GM19372 (cell line): ENCODE results near the gene SH3RF3.

ENCODE experiments used
- ATAC-seq: cut with Tn5 transposase; IDR thresholded peaks from one replicate; pipeline ENCODE4 v1.9.1; 2021; ENCODE audit warnings: mild to moderate bottlenecking, low read depth, moderate library complexity; ENCODE audit not compliant: unreplicated experiment

The SH3RF3 gene

DNA sequence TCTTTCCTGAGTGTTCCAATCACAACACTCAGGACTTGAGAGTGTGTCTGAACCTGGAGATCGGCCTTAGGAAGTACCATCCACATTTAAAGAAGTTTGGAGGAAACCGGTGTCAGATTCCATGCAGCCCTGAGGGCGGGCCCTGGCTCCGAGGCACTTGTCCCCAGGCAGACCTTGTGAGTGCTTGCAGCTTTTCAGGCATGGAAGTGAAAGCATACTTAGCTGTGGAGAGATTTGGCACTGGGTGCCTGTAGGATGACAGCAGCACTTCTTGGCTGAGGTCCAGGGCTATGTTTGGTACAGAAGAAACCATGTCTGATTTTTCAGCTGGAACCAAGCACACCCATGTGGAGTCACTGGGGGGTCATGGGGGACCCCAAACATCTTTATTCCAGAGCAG, 253.9 kb downstream of the SH3RF3 start:
- ATAC-seq = no peak

GRCh38 chr2:109383505-109384307, 254.7 kb downstream of the SH3RF3 start:
- ATAC-seq = no peak

DNA sequence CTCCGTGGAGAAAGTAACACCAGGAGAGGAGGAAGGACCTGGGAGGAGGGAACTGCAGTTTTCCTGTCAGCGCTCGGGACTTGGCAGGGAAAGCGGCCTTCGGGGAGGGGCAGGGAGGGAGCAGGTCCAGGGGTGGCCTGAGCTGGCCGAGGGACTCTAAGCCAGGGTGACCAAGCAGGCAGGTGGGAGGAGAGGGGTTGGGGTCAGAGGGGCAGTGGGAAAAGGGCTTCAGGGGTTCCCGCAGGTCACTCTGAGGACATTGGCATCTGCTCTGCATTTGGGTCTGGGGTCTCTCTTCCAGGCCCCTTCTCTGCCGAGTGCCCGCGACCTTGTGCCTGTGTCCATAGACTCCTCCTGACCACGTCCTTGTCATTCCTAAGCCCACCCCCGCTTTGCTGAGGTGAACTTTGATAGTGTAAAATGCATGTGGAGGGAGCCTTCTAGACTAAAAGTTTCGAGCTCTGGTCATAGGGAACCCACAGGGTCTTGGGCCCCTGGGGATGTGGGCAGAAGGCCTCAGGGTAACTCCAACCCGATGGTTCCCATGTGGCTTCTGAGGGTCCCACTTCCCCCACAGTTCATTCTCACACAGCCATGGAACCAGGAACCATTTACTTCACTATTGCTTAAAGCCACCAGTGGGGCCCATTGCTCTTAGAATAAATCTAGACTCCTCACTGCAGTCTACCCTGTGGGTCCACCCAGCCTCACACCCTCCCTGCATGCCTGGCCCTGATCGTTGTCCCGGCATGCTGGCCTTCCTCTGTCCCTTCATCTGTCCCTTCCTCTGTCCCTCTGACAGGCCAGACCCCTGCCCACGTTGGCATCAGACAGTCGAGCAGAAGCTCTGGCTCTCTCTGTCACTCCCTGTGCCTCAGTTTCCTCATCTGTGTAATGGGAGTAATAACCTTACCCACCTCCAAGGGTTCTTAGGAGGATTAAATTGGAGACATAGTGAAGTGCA, 255.6 kb downstream of the SH3RF3 start:
- ATAC-seq = no peak

DNA sequence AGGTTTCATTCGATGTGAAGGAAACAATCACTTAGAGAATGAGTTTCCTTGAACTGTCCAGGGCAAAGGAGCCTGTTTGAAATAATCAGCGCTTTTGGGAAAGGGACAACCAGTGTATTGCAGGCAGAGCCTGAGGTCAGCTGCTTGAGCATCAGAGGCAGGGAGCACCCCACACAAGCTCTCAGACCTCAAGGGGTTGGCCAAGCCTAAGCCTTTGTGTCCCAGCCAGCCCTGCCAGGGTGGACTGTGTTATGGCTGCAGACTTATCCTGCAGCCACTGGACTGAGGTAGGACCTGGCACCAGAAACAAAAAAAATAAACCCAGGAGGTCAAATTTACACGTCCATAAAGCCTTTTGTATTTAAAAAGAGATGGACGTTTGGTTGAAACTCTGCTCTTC, 256.5 kb downstream of the SH3RF3 start:
- no peak for ATAC-seq

DNA sequence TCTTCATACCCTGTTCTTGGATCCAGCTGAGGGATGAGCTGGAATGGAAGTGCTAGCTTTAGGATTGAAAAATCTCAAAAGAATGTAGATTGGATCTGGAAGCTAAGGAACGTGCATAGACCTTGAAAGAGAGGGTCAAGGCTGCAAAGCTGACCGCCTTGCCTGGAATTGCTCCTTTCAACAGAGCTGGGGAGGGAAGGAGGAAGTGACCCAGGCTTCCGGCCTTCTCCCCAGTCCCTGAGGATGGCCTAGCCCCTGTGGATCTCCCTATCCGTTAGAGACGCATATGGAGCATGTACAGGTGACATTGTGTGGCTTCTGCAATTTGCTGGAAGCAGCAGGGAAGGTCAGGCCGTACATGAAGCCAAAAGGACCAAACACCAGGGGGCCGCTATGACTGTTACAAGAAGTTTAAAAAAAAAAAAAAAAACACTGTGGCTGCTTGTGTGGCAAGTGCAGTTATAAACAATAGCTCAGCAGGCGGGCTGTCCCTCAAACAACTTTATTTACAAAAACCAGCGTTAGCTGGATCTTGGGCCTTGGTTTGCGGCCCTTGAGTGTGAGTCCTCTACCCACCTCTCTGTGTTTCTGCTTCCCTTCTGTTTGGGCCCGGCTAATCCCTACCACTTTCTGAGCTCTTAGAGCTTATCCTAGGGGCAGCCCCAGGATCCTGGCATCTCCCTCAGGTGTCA, 257.1 kb downstream of the SH3RF3 start:
- ATAC-seq = no peak

DNA sequence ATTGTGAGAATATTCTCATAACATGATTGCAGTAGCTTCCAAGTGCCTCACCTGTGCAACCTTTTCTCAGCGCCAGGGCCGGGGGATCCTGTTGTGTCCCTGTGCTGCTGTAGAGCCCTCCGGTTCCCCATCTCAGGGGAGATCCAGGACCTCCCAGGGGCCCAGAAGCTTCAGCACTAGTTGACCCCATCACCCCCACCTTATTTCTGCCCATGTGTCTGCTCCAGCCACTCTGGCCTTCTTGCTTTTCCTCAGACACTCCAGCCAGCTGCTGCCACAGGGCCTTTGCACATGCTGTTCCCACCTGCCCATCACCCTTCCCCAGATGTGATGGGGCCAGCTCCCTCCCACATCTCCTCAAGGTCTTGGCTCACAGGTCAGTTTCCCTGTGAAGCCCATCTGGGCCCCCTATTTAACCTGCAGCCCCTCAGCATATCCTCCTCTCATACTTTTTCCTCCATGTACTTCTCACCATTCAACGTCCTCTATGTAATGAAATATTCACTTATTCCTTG, 258.3 kb downstream of the SH3RF3 start:
- ATAC-seq = no peak

- no peak for ATAC-seq
Measured at GRCh38 chr2:109387778-109388469, 258.9 kb downstream of the SH3RF3 start.

DNA sequence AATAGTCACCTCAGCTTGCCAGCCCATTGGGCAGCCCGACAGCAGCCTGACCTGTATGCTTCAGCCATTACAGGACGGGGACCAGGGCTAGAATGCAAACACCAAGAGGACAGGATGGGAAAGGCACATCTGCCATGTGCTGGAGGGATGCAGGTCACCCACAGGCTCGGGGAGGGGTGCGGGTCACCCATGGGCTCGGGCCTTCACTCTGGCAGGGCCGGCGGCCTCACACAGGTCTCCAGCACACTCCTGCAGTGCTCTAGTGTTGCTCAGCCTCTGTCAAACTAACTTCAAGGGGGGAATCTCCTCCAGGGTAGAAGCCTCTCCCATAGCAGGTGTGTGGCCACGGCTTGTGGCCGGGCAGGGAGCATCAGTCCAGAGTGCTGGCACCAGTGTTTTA, 262.2 kb downstream of the SH3RF3 start:
- no peak for ATAC-seq

- no peak for ATAC-seq
Measured at GRCh38 chr2:109392140-109392539, 263.1 kb downstream of the SH3RF3 start.

- no peak for ATAC-seq
Measured at GRCh38 chr2:109392816-109393661, 264.0 kb downstream of the SH3RF3 start.

GRCh38 chr2:109393662-109393972, 264.6 kb downstream of the SH3RF3 start:
- no peak for ATAC-seq

DNA sequence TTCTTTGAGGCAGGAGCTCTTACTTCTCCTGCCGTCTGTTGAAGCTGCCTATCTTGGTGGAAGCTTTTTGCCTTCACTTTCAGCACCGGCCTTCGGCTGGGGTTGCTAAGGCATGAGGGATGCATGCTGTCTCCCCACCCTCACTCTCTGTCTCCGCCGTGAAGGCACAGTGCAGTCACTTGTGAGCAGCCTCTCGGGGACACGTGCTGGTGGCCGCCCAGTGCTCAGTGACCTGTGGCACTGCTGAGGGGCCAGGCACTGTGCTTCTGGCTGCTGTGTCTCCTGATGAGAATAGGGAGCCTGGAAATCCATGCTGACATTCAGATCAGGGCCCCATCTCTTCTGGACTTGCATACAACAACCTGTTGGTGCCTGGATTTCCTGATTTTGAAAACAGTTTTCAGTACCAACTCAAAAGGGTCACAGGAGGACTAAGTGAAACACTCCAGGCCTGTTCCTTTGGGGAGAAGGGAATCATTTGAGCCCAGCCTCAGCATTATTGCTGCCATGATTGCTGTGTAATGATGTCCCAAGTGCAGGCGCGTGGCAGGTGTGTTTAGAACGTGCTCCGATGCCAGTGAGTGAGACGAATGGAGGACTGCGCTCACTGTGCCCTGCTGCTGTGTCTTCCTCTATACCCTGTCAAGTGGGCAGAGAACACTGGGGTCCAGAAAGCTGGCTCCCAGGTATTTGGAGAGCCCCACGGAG, 266.6 kb downstream of the SH3RF3 start:
- no peak for ATAC-seq

DNA sequence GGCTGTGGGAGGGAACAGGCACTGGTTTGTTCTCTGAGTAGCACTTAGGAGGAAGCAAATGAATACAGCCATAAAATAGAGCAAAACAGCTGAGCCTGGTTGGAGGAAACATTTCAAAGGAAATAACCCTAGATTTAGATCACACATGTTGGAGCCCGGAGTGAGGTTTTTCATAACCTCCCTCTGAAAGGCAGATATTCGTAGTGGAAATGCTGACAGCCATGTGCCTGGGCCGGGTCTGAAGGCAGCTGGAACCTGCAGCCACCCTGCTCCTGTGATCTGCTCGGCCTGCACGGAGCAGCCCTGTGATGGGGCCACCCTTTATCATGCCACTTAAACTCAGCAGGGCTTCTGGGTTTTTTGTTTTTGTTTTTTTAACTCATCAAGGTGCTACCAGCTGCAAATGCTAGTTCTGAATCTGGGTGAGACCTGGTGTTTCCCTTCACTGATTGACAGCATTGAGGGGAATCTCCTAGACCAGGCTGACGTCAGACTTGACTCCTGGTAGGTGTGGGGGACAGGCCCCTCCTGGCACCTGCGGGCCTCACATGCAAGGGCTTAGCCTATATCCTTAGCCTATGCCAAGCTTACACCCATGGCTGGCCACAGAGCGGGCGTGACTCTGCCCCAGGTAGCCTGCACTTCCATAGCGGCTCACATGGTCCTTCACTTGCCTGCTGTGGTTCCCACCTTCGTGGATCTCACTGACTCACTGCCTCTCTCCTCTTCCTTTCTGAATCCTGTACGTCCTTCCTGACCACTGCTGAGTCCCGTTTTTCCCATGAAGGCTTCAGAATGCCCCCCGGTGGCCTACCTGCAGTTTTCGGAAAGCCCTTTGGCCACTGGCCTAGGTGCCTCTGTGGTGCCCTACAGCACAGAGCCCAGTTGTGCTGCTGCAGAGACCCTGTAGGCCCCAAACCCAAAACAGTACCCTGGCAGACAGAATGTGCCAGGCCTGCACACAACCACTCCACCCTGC, 267.5 kb downstream of the SH3RF3 start:
- ATAC-seq = no peak

GRCh38 chr2:109397893-109398292, 268.9 kb downstream of the SH3RF3 start:
- no peak for ATAC-seq

- no peak for ATAC-seq
Measured at GRCh38 chr2:109398366-109399015, 269.5 kb downstream of the SH3RF3 start.

DNA sequence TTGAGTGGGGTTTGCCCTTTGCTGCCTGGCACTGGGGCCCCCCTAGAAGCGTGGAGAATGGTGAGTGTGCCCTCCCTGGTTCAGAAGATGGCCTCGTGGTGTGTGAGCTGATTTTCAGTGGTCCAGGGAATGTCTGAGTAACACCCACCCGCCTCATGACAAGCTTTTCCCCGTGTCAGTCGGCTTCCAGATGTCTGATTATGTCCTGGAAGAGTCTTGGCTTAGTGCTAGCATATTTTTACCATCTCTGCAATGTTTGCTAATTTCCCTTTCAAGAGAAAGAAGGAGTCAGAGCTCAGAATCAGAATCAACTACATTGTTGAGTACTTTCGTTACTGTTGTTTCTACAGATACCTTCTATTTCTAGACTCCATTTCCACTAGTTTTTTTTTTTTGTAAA, 270.1 kb downstream of the SH3RF3 start:
- no peak for ATAC-seq

GRCh38 chr2:109400102-109400501, 271.1 kb downstream of the SH3RF3 start:
- ATAC-seq = no peak
